Vagina (tissue), 2 donors: Measurements from ENCODE around the gene NABP1. TPM values are rescaled to one million over a fixed set of nuclear protein-coding genes. Genes with fewer than 3 reads are reported as not detected.

Source experiments
- DNase-seq, 2 donors: peaks; one replicate each; pipeline ENCODE4 v3.0.0-alpha.2; 2017; ENCODE audit errors: extremely low spot score in 2 of 2
- H3K27ac ChIP-seq: fragments of 200-600 bp; sonication (generic); one replicate; pipeline ENCODE4 v1.5.1; 2019
- H3K27me3 ChIP-seq: fragments of 200-600 bp; sonication (generic); one replicate; pipeline ENCODE4 v1.5.1; 2019
- H3K36me3 ChIP-seq, 2 donors: fragments of 200-600 bp; sonication (generic); one replicate each; pipeline ENCODE4 v1.5.1; 2017 to 2019
- H3K4me1 ChIP-seq: fragments of 200-600 bp; sonication (generic); one replicate; pipeline ENCODE4 v1.5.1; 2019
- H3K4me3 ChIP-seq, 2 donors: fragments of 200-600 bp; sonication (generic); 1 replicate in 1 of 2; 2 replicates in 1 of 2; pipeline ENCODE4 v1.5.1; 2016 to 2019
- H3K9me3 ChIP-seq: fragments of 200-600 bp; sonication (generic); one replicate; pipeline ENCODE4 v1.5.1; 2019
- POLR2A ChIP-seq, 2 donors: fragments of 450-650 bp; IDR thresholded peaks; one replicate each; pipeline ENCODE4 v1.6.1; 2017; ENCODE audit warnings: antibody characterized with exemption in 2 of 2, mild to moderate bottlenecking in 2 of 2, moderate library complexity in 2 of 2
- POLR2AphosphoS5 ChIP-seq, 2 donors: sonication (generic); formaldehyde crosslinking; IDR thresholded peaks; one replicate each; pipeline ENCODE4 v1.9.0; 2017; ENCODE audit warnings: antibody characterized with exemption in 2 of 2, mild to moderate bottlenecking in 2 of 2, low read depth in 1 of 2; ENCODE audit not compliant: insufficient read depth in 1 of 2
- intact Hi-C: fragments of 100-400 bp; cut with DNase I; formaldehyde crosslinking; loops from one replicate; pipeline ENCODE4 v1.15.1; 2023
- total RNA-seq: library from RNA; depleted of rRNA; stranded (reverse); fragments of >200 nt; gene quantifications from one replicate; pipeline ENCODE4 v1.2.3, GENCODE V29; 2016
- TF ChIP-seq, protein P1 (sequence below), 3 experiments: fragments of 450-650 bp in 2 of 3; fragments of 200-600 bp in 1 of 3; sonication (generic) in 1 of 3; IDR thresholded peaks; one replicate each; pipeline ENCODE4 v1.5.1; 2017 to 2019; ENCODE audit warnings: antibody characterized with exemption in 3 of 3, mild to moderate bottlenecking in 2 of 3, moderate library complexity in 2 of 3

Gene NABP1
- total RNA-seq, 1 donor from 2014 or later = 35.1 TPM

- H3K27me3 ChIP-seq = no peaks in the 10 kb centered on the region
- H3K4me3 ChIP-seq = no peak overlapping the region
- DNase-seq = no peak
- no peaks in the 10 kb centered on the region for H3K36me3 ChIP-seq
- H3K27ac ChIP-seq = no peak overlapping the region
- no peaks in the 10 kb centered on the region for H3K4me1 ChIP-seq
- H3K9me3 ChIP-seq = no peaks in the 10 kb centered on the region
- no peak for TF ChIP-seq POLR2A (IDR thresholded peaks at IDR 0.05)
- TF ChIP-seq, protein P1, sequence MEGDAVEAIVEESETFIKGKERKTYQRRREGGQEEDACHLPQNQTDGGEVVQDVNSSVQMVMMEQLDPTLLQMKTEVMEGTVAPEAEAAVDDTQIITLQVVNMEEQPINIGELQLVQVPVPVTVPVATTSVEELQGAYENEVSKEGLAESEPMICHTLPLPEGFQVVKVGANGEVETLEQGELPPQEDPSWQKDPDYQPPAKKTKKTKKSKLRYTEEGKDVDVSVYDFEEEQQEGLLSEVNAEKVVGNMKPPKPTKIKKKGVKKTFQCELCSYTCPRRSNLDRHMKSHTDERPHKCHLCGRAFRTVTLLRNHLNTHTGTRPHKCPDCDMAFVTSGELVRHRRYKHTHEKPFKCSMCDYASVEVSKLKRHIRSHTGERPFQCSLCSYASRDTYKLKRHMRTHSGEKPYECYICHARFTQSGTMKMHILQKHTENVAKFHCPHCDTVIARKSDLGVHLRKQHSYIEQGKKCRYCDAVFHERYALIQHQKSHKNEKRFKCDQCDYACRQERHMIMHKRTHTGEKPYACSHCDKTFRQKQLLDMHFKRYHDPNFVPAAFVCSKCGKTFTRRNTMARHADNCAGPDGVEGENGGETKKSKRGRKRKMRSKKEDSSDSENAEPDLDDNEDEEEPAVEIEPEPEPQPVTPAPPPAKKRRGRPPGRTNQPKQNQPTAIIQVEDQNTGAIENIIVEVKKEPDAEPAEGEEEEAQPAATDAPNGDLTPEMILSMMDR (IDR thresholded peaks at IDR 0.05) = no peak
- intact Hi-C loops = no loop called here
These were observed 23.1 kb downstream of the NABP1 start for GRCh38 chr2:191701029-191701428.

DNA sequence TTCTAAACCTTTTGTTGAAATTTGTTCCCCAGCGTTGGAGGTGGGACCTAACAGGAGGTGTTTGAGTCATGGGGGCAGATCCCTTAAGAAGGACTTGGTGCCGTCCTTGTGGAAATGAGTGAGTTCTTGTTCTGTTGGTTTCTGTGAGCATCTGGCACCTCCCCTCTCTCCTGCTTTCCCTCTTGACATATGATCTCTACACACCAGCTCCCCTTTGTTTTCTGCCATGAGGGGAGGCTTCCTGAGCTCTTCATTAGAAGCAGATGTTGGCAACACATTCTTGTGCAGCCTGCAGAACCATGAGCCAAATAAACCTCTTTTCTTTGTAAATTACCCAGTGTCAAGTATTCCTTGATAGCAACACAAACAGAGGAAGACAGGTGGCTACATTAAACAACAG, 23.8 kb downstream of the NABP1 start:
- Histone ChIP-seq H3K36me3 (no peaks in the 10 kb centered on the region), H3K27ac (no peak overlapping the region), H3K27me3 (no peaks in the 10 kb centered on the region), H3K4me3 (no peak overlapping the region), H3K4me1 (no peaks in the 10 kb centered on the region), H3K9me3 (no peaks in the 10 kb centered on the region)
- intact Hi-C loops = no loop called here
- TF ChIP-seq, protein P1 (IDR thresholded peaks at IDR 0.05) = no peak
- no peak for TF ChIP-seq POLR2AphosphoS5 (IDR thresholded peaks at IDR 0.05; ENCODE audit: insufficient read depth in 1 of 2, low read depth in 1 of 2)
- no peak for TF ChIP-seq POLR2A (IDR thresholded peaks at IDR 0.05)
- DNase-seq = no peak

GRCh38 chr2:191703079-191703725, 25.3 kb downstream of the NABP1 start:
- intact Hi-C loops = no loop called here
- TF ChIP-seq, protein P1 (IDR thresholded peaks at IDR 0.05) = no peak
- TF ChIP-seq POLR2A (IDR thresholded peaks at IDR 0.05) (no peak), POLR2AphosphoS5 (IDR thresholded peaks at IDR 0.05; ENCODE audit: insufficient read depth in 1 of 2, low read depth in 1 of 2) (no peak)
- Histone ChIP-seq H3K27ac (no peak overlapping the region), H3K4me3 (no peak overlapping the region), H3K9me3 (no peaks in the 10 kb centered on the region), H3K4me1 (no peaks in the 10 kb centered on the region), H3K27me3 (no peaks in the 10 kb centered on the region), H3K36me3 (no peaks in the 10 kb centered on the region)
- DNase-seq = no peak

- intact Hi-C loops = no loop called here
- no peak overlapping the region for H3K4me3 ChIP-seq
- DNase-seq = no peak
- H3K27me3 ChIP-seq = no peaks in the 10 kb centered on the region
- no peaks in the 10 kb centered on the region for H3K9me3 ChIP-seq
- H3K27ac ChIP-seq = no peak overlapping the region
- TF ChIP-seq, protein P1 (IDR thresholded peaks at IDR 0.05) = no peak
- TF ChIP-seq POLR2A (IDR thresholded peaks at IDR 0.05) (no peak), POLR2AphosphoS5 (IDR thresholded peaks at IDR 0.05; ENCODE audit: insufficient read depth in 1 of 2, low read depth in 1 of 2) (no peak)
- no peaks in the 10 kb centered on the region for H3K4me1 ChIP-seq
- no peaks in the 10 kb centered on the region for H3K36me3 ChIP-seq
These were observed 27.1 kb downstream of the NABP1 start for GRCh38 chr2:191705084-191705483.

- no peaks in the 10 kb centered on the region for H3K9me3 ChIP-seq
- no peaks in the 10 kb centered on the region for H3K36me3 ChIP-seq
- H3K27ac ChIP-seq = no peak overlapping the region
- no peak overlapping the region for H3K4me3 ChIP-seq
- no peak for TF ChIP-seq POLR2A (IDR thresholded peaks at IDR 0.05)
- TF ChIP-seq, protein P1 (IDR thresholded peaks at IDR 0.05) = no peak
- TF ChIP-seq POLR2AphosphoS5 (IDR thresholded peaks at IDR 0.05; ENCODE audit: insufficient read depth in 1 of 2, low read depth in 1 of 2) = no peak
- no peak for DNase-seq
- no peaks in the 10 kb centered on the region for H3K4me1 ChIP-seq
- H3K27me3 ChIP-seq = no peaks in the 10 kb centered on the region
- intact Hi-C loops = no loop called here
These were observed 27.8 kb downstream of the NABP1 start for GRCh38 chr2:191705701-191706100.
